Right ventricle myocardium inferior (tissue), 1 donor: ENCODE data around the gene BDKRB2. TPM values are rescaled to one million over a fixed set of nuclear protein-coding genes. Genes with fewer than 3 reads are reported as not detected.
"Not testable (repeated sequence)": the region's sequence is repeated elsewhere in the genome, so short reads cannot be mapped to it uniquely, and the experiment has no call there.

ENCODE experiments used
- ATAC-seq: fragments of 200-7000 bp; cut with Tn5 transposase; one replicate; pipeline ENCODE4 v1.9.1; 2020; ENCODE audit warnings: mild to moderate bottlenecking, moderate library complexity
- DNase-seq: peaks from one replicate; pipeline ENCODE4 v3.0.0; 2021; ENCODE audit errors: missing footprints
- intact Hi-C: fragments of 100-400 bp; cut with DNase I; formaldehyde crosslinking; loops from one replicate; pipeline ENCODE4 v1.11.0; 2022
- total RNA-seq: library from RNA; stranded (reverse); fragmentation: NEBNext Ultra II Directional; extraction: Animal tissue kit (Norgen Biotek cat#: 25700); gene quantifications from one replicate; pipeline ENCODE4 v1.2.1, GENCODE V29; 2021
- donor health status: DM: no; HTN: yes; CAD: no; lungs with severe emphysema.

Gene BDKRB2
- total RNA-seq, 1 donor from 2014 or later: 0.76 TPM

DNA sequence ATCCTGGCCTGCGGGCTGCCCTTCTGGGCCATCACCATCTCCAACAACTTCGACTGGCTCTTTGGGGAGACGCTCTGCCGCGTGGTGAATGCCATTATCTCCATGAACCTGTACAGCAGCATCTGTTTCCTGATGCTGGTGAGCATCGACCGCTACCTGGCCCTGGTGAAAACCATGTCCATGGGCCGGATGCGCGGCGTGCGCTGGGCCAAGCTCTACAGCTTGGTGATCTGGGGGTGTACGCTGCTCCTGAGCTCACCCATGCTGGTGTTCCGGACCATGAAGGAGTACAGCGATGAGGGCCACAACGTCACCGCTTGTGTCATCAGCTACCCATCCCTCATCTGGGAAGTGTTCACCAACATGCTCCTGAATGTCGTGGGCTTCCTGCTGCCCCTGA, 36.0 kb downstream of the BDKRB2 start:
- no peak for DNase-seq
- intact Hi-C loops: no loop called here
- no peak for ATAC-seq

DNA sequence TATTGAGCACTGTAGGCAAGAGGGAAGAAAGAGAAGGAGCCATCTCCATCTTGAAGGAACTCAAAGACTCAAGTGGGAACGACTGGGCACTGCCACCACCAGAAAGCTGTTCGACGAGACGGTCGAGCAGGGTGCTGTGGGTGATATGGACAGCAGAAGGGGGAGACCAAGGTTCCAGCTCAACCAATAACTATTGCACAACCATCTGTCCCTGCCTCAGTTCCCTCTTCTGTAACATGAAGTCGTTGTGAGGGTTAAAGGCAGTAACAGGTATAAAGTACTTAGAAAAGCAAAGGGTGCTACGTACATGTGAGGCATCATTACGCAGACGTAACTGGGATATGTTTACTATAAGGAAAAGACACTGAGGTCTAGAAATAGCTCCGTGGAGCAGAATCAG, 37.5 kb downstream of the BDKRB2 start:
- intact Hi-C loops: no loop called here
- ATAC-seq: no peak
- DNase-seq: no peak

DNA sequence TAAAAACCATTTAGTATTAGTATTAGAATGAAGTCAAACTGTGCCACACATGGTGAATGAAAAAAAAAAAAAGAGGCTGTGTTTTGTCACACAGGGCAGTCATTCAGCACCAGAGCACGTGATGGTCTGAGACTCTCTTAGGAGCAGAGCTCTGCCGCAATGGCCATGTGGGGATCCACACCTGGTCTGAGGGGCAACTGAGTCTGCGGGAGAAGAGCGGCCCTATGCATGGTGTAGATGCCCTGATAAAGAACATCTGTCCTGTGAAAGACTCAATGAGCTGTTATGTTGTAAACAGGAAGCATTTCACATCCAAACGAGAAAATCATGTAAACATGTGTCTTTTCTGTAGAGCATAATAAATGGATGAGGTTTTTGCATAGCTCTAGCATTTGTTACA, 39.1 kb downstream of the BDKRB2 start:
- ATAC-seq (no peak), DNase-seq (no peak)
- intact Hi-C loops: no loop called here

DNA sequence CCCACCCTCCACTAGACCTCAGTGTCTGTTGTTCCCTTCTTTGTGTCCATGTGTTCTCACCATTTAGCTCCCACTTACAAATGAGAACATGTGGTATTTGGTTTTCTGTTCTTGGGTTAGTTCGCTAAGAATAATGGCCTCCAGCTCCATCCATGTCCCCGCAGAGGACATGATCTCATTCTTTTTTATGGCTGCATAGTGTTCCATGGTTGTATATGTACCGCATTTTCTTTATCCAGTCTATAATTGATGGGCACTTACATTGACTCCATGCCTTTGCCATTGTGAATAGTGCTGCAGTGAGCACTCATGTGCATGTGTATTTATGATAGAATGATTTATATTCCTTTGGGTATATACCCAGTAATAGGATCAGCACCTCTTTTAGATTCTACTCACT, 40.4 kb downstream of the BDKRB2 start:
- ATAC-seq, DNase-seq, intact Hi-C loops: not testable (repeated sequence)

DNA sequence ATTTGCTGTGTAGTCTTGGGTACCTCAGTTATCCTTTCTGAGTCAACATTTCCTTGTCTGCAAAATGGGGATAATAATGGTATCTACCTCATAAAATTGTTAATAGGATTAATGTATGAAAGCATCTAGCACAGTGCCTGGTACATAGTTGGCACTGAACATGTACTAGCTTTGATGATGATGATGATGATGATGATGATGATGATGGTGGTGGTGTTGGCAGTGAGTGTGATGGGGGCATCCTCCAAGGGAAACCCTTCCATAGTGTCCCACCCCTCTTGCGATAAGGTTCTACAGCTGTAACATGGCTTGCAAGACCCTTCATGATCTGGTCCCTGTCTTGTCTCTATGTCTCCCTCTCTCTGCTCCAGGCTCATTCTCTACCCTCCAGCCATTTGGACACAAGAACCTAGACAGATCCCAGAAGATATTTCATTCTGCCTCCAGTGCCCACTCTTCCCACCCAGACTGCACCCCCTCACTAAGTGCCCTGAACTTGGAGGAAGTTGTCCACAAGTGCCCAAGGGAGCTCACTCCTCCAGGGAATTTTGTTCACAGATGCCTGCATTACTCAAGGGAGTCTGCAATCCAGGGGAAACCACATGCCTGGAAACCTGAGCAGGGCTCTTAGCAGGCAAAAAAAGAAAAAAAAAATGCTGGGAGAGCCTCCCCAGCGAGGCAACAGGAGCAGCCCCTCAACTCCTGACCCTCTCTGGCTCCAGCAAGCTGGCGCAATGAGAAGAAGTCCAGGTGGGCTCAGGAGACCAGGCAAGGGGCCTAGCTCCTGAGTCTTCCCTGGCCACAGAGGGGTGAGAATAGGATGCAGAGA, 41.3 kb downstream of the BDKRB2 start:
- ATAC-seq: no peak
- no peak for DNase-seq
- intact Hi-C loops: no loop called here

DNA sequence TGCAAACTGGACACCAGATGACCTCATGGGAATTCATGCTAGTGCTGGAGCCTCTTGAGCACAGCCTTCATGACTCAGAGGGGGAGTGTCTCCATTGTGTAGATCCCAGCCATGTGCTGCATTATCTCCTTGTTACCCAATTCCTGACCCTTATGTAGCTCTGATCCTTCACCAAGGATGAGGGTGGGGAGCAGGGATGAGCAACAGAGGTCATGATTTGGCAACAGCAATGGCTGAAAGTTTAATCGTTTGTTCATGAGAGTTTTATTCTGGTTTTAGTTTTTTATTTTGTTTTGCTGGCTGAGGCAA, 41.9 kb downstream of the BDKRB2 start:
- ATAC-seq (peak; percentile 56), DNase-seq (no peak)
- intact Hi-C loops: no loop called here

DNA sequence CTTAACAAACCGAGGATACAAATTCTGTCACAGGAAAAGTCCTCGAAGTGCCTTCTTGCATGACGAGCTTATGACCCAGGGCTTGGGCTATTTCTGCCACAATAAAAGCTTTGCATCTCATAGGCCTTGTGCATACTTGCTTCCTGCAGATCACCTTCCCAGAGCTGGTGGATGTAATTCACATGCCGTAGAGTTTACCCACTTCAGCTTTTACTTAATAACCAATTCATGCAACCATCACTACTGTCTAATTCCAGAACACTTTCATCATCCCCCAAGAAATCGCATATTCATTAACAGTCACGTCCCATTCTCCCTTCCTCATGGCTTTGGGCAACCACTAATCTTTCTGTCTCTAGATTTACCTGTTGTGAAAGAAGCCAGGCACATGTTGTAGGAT, 42.4 kb downstream of the BDKRB2 start:
- ATAC-seq: no peak
- intact Hi-C loops: no loop called here
- no peak for DNase-seq

DNA sequence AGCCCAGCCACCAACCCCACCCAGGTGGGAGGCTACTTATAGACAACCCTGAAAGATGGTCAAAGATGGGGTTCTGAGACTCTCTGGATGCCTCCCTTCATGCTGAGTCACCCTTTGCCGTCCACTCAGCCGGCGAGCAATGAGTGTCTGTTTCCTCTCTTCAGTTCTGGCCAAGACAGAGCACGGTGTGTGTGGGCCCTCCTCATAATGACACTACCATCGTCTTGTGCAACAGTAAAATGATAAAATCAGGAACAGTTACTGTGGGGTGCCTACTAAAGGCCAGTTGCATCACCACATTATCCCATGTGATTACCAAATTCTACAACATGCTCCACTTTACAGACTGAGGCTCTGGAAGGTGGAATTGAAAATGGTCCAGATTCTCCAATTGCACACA, 44.4 kb downstream of the BDKRB2 start:
- no peak for DNase-seq
- intact Hi-C loops: no loop called here
- peak; percentile 16 for ATAC-seq

DNA sequence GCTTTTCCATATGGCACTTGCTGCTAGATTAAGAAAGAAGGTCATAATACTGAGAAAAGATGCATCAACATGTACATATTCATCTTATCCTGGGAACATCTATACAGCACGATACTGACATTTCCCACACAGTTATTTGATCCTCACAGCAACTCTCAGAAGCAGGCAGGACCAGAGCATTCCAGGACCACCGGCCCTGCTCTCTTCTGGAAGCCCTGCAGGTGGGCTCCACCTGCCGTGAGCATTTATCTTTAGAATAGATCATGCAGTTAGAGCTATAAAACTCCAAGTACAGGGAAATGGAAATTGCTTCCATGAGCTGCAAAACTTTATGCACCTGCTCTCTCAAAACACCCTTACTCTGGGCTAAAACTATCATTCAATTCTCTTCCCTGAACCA, 45.8 kb downstream of the BDKRB2 start:
- DNase-seq: no peak
- intact Hi-C loops: no loop called here
- ATAC-seq: no peak

DNA sequence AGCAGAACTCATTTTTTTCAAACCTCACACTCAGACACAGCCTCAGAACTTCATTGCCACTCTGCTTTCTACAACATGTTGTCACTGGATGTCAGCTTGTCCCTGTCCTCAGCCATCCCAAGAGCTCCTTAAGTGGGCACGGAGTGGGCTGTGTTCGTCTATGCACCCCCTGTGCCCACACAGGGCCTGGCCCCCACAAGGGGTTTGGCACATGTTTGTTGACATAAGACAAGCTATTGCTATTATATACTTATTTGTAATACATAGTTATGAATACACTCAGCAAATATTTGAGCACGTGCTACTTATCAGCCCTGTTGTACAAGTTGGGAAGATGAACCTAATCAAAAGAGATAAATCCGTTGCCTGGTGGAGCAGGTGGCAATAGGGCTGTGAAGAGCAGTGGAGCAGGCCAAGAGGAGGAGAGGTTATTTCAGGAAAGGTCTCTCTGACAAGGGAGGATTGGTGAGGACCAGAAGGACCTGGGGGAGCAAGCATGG, 47.1 kb downstream of the BDKRB2 start:
- DNase-seq (no peak), ATAC-seq (no peak)
- intact Hi-C loops: no loop called here

DNA sequence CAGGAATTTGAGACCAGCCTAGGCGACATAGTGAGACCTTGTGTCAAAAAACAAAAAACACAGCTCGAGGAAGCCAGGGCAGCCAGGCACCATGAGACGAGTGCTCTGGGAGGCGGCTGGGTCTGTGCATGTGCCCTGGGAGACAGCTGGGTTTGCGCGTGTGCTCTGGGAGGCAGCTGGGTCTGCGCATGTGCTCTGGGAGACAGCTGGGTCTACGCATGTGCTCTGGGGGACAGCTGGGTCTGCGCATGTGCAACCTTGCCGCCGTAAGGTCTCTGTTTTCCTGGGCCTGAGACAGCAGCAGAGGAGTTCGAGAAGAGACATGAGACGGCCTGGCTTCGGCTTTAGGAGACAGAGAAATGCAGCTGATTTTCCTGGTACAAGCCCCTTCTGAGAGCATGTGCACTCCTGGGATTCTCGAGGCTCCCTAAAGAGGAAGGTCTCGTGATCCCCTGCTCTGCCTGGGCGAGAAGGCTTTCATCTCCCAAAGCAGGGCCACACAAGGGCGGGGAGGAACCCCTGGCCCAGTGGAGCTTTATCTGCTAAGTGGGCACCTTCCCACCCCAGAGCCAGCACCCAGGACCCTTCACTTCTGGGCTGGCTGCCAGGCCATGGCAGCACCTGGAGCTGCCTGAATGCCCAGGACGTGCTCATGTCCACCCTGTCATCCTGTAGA, 47.8 kb downstream of the BDKRB2 start:
- ATAC-seq (no peak), DNase-seq (no peak)
- intact Hi-C loops: no loop called here

DNA sequence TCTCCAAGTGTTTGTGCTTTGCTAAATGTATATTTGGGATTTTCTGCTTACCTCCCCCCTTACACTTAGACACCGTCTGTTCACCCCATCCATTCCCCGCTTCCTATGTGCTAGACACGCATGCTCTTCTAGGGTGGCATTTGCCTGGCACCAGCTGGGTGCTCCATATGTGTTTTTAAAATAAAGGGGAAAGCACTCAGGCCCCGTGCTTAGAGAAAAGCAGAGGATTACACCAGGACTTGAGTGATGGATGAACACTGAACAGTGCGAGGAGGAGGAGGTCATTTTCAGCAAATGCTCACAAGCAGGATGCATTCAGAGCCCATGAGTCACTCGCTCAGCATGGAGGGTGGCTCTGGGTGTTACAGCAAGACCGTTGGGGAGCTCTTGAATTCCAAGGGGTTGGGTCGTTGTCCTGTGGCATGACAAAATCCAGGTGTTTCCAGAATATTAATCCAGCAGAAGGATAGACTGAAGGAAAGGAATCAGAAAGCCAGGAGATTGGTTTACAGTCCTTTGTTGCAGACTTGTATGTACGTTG, 48.4 kb downstream of the BDKRB2 start:
- no peak for DNase-seq
- ATAC-seq: no peak
- intact Hi-C loops: no loop called here

DNA sequence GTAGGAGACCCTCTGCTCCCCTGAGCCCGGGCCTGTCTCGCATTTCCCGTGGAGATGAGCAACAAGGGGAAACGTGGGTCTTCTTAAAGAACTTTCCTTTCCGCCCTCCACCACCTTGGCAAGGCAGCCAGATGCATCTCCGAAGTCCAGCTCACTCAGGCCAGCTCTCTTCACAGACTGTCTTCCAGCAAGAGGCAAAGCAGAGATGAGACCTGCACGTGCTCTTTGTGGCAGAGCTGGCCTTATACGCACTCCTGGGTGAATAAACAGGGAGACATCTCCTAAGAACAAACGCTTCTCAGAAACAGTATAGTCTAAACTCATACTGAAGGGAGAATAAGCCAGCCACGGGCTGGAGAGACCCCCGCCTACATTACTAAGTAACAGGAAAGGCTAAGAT, 50.0 kb downstream of the BDKRB2 start:
- no peak for ATAC-seq
- intact Hi-C loops: no loop called here
- no peak for DNase-seq

DNA sequence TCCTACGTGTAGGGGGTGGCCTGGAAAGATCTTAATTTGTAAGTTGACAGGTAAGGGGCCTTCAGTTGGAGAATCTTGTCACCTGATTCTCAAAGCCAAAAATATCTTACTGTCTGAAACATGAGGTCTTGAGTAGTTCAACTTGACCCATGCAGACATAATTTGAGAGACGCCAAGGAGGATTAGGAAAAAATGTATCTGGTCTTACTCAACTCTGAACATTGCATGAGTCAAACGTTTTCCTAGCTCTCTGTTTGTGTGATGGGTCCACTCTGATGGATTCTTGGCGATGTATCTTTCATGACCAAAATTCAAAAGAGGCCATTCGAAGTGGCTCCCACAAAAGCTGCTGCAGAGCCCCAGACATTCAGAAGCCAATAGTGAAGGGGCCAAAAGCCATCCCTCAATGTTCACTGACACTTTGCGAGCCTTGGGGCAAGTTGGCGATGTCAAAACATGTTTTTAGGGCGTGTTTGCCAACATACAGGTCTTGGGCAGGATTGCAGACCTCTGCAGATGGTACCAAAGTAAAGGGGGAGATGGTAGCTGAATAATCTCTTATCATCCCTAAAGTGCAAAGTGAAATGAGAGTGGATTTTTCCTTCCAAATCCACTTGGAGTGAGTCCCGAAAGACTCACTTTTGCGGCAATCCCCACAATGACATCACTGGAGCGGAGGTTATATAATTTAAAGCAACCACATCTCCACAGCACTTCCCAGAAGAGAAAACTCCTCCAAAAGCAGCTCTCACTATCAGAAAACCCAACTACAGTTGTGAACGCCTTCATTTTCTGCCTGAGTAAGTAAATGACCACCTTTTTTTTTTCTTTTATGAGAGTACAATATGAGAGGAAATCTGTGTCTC, 51.1 kb downstream of the BDKRB2 start, which contains the start of gene BDKRB1:
BDKRB1 (plus strand) TSS at position 710 of the 866 bp plus-strand sequence. CDS start 7,473 bp downstream, outside the sequence.
- ATAC-seq: peak; percentile 34

DNA sequence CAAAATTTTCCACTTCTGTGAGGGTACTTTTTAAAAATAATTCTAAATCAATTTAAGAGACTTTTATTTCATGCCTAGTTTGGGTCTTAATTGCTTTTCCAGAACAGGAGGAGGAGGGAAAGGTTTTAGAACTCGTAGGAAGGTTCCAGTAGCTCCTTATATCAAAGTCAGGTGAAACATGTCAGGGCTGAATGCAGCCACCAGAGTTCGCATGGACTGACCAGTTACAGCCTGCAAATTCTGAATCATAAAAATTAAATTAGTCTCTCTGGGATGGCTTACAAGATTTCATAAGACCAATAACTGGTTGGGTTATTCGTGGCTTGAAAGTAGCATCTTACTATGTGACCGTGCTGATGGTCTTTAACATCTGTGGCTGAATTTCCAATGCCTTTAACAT, 51.8 kb downstream of the BDKRB2 start:
- intact Hi-C loops: no loop called here
- ATAC-seq: no peak
- DNase-seq: no peak

More for the DNA sequence above, 51.1 kb downstream of the BDKRB2 start, which contains the start of gene BDKRB1:
- intact Hi-C loops: no loop called here
- DNase-seq: no peak

DNA sequence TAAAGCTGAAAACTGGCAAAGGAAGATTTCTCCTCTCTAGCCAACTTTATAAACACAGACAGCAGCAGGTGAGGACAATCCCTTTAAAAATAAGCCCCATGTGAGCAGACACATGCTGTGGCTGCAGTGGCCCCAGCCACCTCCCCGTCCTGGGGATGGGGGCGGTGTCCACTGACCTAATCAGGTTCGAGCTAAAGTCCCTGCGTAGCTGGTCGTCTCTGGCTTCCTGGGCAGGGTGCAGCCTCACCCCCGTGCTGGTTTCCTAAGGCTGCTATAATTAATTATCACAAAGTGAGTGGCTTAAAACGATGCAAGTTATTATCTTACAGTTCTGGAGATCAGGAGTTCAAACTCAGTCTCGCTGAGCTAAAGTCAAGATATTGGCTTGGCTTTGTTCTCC, 52.4 kb downstream of the BDKRB2 start:
- intact Hi-C loops: no loop called here
- no peak for DNase-seq
- no peak for ATAC-seq

DNA sequence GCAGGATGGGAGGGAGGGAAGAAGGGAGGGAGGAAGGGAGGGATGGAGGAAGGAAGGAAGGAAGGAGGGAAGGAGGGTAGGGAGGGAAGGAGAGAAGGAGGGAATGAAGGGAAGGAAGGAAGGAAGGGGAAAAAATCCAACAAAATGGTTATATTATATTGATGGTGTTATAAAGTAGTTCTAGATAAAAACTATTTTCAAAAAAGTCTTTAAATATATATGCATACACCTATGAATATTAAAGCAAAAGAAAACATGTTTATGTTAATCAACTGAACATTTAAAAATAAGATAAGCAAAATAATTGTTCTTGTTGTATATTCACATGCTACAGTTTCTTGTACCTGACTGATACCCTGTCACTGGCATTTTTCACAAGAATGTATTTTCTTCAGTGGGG, 53.3 kb downstream of the BDKRB2 start:
- no peak for ATAC-seq
- intact Hi-C loops: no loop called here
- no peak for DNase-seq

DNA sequence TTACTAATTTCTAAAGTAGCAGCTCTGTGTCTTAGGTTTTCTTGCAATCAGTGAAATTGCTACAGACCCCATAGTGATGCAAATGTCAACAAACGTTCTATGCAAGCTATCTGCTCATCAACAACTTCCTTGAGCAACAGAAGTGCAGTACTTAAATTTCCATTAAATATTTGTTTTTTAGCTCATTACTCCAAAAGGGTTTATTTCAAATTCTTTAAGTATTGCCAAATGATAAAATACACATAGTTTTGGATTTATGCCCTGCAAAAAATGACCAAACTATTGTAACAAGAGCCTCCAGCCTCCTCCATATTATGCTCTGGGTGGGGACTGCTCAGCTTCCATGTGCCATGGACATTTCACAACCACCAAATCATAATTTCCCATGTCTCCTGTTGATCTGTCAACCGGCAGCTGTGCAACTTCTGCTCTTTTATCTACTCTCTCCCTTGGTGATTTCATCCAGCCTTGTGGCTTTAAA, 55.7 kb downstream of the BDKRB2 start:
- DNase-seq: no peak
- intact Hi-C loops: no loop called here
- ATAC-seq: peak; percentile 31

DNA sequence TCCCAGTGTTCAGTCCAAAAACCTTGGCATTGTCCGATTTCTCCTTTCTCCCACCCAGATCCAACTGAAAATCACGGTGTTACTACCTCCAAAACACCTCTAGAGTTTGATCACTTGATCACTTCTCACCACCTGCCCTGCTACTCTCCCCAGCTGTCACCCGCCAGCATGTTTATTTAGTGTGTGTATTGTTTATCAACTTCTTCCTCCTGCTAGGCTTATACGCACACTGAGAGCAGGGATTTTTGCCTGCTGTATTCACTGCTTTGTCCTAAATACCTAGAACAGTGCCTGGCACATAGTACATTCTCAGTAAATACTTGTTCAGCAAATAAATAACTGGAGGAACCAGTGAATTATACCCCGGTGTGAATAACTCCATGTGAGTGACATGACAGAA, 56.4 kb downstream of the BDKRB2 start:
- no peak for DNase-seq
- intact Hi-C loops: no loop called here
- no peak for ATAC-seq
